HG03520 (cell line): ENCODE measurements around the gene ADAMTS8.

Experiments used
- ATAC-seq: cut with Tn5 transposase; IDR thresholded peaks from one replicate; pipeline ENCODE4 v1.9.1; 2021; ENCODE audit warnings: mild to moderate bottlenecking, moderate library complexity; ENCODE audit not compliant: unreplicated experiment

Gene ADAMTS8

DNA sequence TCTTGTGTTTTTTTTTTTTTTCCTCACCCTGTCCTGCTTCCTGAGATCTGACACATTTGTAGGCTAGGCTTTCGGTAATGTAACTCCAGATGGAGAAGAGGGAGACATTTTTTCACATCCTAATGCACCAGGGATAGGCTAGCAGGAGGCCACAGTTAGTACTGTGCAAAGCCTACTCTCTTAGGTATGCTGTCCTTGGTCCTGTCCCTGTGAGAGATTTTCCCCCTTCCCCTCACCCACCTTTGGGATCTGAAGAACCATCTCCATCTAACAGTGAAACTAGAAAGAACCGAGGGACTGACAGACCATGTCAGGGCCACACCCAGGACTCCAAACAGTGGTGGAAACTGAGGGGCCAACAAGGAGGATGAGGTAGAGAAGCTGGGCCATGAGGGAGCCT is 29.2 kb downstream of the ADAMTS8 start:
- ATAC-seq = no peak

DNA sequence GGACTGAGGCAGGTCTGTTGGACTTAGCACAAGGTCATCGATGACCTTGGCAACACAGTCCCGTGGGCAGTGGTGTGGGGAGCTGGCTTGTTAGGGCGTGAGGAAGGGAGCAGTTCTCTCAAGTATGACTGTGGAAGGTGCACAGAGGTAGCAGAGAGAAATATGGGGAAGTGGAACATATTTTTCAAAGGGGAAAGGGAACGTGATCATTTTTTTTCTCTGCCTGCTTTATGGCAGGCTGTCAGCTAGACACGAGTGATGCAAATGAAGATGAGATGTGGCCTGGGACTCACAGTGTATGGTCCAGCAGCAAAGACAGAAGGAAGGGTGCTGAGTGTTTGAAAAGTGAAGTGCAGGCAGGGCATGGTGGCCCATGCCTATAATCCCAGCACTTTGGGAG is 30.6 kb downstream of the ADAMTS8 start:
- no peak for ATAC-seq

DNA sequence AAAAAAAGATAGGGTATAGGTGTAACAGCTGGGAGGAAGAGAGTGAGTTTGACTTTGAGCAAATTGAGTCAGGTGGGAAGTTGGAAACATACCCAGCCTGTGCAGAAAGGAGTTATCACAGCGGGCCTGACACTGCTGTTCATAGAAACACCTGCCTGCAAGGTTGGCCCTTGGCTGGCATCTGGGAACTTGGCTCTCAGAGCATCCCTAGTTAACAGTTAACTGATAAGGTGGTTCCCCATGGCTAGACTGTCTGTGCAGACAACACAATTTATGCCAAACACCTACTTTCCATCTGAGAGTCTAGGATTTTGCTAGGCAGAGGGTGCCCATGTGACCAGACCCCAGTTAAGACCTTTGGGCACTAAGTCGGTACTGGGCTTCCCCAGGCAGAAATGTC is 31.4 kb downstream of the ADAMTS8 start:
- no peak for ATAC-seq

GRCh38 chr11:130394615-130395014 is 33.8 kb downstream of the ADAMTS8 start:
- ATAC-seq = no peak

- no peak for ATAC-seq
Measured at GRCh38 chr11:130391711-130392110, 36.7 kb downstream of the ADAMTS8 start.

GRCh38 chr11:130390071-130390758 is 38.2 kb downstream of the ADAMTS8 start:
- no peak for ATAC-seq

GRCh38 chr11:130389335-130389935 is 39.0 kb downstream of the ADAMTS8 start:
- ATAC-seq = no peak

DNA sequence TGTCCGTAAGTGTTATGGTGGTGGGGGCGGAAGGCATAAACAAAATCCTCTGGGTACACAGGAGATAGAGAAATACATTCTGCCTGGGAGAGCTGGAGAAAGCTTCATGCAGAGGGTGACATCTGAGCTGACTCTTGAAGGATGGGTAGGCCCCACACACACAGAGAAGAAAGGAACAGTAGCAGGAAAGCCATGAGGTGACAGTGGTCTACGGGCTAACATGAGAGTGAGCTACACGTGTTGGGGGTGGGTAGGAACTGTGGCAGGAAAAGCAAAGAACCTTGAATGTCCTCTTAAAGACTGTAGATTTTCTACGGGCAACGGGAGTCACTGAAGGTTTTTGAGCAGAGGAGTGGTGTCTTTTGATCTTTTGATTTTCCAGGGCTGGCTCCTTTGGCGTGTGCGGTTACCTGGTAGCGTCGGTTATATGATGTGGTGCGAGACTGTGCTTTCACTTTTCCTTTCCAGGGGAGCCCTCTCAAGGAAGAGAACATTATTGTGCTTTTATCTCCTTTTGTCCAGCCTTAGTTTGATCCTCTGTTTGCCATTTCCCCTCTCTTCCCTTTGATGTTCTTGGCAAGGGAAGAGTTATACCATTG is 39.7 kb downstream of the ADAMTS8 start:
- no peak for ATAC-seq

DNA sequence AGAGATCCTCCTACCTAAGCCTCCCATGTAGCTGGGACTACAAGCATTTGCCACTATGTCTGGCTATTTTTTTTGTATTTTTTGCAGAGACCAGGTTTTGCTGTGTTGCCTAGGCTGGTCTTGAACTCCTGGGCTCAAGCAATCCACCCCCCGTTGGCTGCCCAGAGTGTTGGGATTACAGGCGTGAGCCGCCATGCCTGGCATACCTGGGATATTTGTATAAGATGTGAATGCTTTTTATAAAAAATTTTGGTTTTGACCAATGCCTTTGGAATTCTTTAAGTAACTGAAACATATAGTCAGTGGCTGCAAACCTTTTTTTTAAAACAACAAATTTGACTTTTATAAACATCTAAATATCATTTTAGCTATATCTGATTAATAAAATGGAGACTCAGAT is 42.4 kb downstream of the ADAMTS8 start:
- ATAC-seq = no peak

DNA sequence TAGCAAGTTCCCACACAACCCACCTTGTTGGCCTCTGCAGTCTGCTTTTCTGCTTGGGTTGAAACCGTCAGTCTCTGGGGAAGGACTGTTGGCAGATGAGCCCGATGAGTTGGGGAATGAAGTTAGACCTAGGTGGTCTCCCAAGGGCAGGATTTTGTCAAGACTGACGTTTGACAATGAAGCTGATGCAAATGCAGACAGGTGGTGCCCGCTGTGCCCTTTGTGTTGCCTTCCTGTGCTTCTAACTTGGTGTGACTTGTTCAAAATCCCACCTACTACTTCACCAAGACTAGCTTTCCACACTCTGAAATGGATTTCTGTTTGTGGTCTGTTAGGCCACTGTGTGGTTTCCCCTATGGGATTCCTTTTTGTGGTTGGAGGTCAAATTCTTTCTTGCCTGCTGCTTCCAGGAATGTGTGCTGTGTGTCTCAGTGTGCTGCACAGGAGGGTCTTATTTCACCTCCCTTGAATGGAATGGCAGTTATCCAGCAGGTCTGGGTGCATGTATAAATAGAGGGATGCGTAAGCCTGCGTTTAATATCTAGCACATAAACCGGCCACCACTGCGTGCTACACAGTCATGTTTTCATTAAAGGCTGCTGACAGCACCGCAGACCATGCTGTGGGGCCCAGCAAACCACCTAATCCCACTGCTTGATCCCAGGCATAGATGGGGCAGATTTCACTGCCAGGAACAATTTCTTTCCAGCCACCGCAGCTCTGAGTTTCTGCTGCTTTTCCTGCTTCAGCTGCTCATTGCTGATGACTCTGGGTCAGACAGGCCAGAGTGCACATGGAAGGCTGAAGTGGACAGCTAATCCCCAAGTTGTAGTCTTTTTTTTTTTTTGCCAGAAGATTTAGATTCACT is 44.8 kb downstream of the ADAMTS8 start:
- no peak for ATAC-seq

DNA sequence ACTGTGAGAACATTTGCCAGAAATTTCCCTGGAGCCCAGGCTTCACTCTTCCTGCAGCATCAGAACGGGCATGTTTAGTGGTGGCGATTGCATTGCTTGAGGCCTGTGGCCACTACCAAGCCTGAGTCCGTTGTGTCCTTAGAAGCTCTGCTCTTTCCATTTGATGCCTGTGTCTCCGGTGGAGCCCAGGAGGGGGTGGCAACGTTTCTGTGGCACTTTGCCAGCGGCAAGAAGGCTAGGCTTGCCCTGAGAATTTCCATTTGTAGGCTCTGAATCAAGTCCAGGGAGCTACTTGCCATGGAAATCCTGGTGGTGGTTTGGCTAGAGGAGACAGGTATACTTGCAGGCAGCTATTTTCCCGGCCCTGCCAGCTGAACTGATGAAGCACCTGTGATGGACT is 47.1 kb downstream of the ADAMTS8 start:
- no peak for ATAC-seq

GRCh38 chr11:130380778-130381177 is 47.6 kb downstream of the ADAMTS8 start:
- ATAC-seq = no peak

DNA sequence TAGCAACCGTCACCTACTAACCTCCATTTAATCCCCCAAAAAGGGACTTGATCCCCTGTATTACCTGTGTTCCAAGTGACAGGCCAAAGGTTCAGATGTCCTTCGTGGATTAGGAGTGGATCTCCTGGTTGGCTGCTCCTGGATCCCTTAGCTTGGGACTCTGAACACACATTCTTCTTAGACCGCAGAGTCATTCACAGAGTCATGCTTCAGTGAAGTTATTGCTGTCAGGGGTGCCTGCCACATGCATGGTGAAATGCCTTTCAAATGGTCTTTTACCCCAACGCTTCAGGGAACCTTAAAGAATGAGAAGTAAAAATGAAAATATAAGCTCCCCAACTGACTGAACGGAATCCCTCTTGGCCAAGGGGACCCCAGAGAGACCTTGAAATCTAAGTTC is 49.1 kb downstream of the ADAMTS8 start:
- no peak for ATAC-seq

GRCh38 chr11:130370845-130371590 is 57.4 kb downstream of the ADAMTS8 start:
- ATAC-seq = no peak

DNA sequence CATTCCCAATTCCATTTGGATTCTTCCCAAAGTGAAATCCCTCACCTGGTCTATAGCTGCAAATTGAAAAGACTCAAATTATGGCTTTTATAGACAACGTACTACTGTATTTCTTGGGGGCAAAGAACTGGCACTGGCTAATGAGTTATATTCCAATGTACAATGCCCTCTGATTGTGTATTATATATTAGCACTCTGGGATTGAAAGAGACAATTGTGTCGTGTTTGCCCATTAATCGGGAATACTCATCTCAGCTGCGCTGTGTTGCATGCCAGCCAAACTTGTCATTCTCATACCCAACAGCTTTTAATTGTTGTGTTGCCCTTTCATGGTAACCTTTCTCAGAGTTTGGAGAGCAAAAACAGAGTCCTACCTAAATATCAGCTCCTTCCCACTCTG is 58.7 kb downstream of the ADAMTS8 start:
- ATAC-seq = no peak

GRCh38 chr11:130369141-130369691 is 59.2 kb downstream of the ADAMTS8 start:
- ATAC-seq = no peak

- ATAC-seq = no peak
Measured at GRCh38 chr11:130359419-130359818, 69.0 kb downstream of the ADAMTS8 start.

DNA sequence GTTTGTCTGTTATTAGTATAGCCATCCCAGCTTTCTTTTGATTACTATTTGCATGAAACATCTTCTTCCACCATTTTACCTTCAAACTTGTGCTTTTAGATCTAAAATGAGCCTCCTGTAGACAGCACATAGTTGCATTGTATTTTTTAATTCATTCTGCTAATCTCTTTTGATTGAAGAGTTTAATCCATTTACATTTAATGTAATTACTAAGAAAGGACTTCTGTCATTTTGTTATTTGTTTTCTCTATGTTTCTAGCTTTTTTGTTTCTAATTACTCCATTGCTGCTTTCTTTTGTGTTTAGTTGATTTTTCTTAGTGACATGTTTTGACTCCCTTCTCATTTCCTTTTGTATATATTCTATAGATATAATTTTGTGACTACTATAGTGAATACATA is 70.0 kb downstream of the ADAMTS8 start:
- ATAC-seq = no peak
